H9 (cell line): ENCODE measurements around the gene DNAJC5. TPM values are rescaled to one million over a fixed set of nuclear protein-coding genes. Genes with fewer than 3 reads are reported as not detected.

Experiments used
- DNase-seq: peaks from one replicate; pipeline ENCODE4 v3.0.0-alpha.2; 2017
- H2AFZ ChIP-seq: one replicate; pipeline ENCODE4 v1.6.1; 2013; ENCODE audit warnings: mild to moderate bottlenecking, low read length, control low read depth, moderate library complexity
- H2AK5ac ChIP-seq: 2 replicates; pipeline ENCODE4 v1.6.1; 2013; ENCODE audit warnings: low read length, control low read depth, mixed read lengths; ENCODE audit not compliant: insufficient read length
- H2BK120ac ChIP-seq: one replicate; pipeline ENCODE4 v1.6.1; 2013; ENCODE audit warnings: low read depth, mild to moderate bottlenecking, low read length, control low read depth, inconsistent platforms; ENCODE audit not compliant: poor library complexity, severe bottlenecking
- H2BK12ac ChIP-seq: 2 replicates; pipeline ENCODE4 v1.6.1; 2013; ENCODE audit warnings: low read length, control low read depth, mixed read lengths, low read depth; ENCODE audit not compliant: insufficient read length
- H2BK15ac ChIP-seq: 2 replicates; pipeline ENCODE4 v1.6.1; 2013; ENCODE audit warnings: low read depth, low read length, control low read depth
- H2BK20ac ChIP-seq: one replicate; pipeline ENCODE4 v1.6.1; 2013; ENCODE audit warnings: low read depth, mild to moderate bottlenecking, low read length, control low read depth, inconsistent platforms; ENCODE audit not compliant: poor library complexity, severe bottlenecking
- H2BK5ac ChIP-seq: 2 replicates; pipeline ENCODE4 v1.6.1; 2013; ENCODE audit warnings: low read length, control low read depth, mixed read lengths; ENCODE audit not compliant: insufficient read length
- H3K14ac ChIP-seq: 2 replicates; pipeline ENCODE4 v1.6.1; 2013; ENCODE audit warnings: low read length, control low read depth; ENCODE audit not compliant: insufficient read depth
- H3K18ac ChIP-seq: 2 replicates; pipeline ENCODE4 v1.6.1; 2013; ENCODE audit warnings: low read depth, mild to moderate bottlenecking, mixed read lengths, low read length, control low read depth; ENCODE audit not compliant: insufficient read length
- H3K23ac ChIP-seq: 2 replicates; pipeline ENCODE4 v1.6.1; 2013; ENCODE audit warnings: low read length, control low read depth, mixed read lengths, low read depth; ENCODE audit not compliant: insufficient read length
- H3K23me2 ChIP-seq: 2 replicates; pipeline ENCODE4 v1.6.1; 2013; ENCODE audit warnings: low read depth, mild to moderate bottlenecking, mixed read lengths, low read length, control low read depth; ENCODE audit not compliant: insufficient read length, poor library complexity, severe bottlenecking
- H3K27ac ChIP-seq: 2 replicates; pipeline ENCODE4 v1.5.1; 2013; ENCODE audit warnings: low read length, control low read depth, mixed read lengths, low read depth; ENCODE audit not compliant: insufficient read length
- H3K27me3 ChIP-seq: 2 replicates; pipeline ENCODE4 v1.6.1; 2013; ENCODE audit warnings: low read length, control low read depth, inconsistent platforms; ENCODE audit not compliant: insufficient read depth
- H3K4ac ChIP-seq: 2 replicates; pipeline ENCODE4 v1.6.1; 2013; ENCODE audit warnings: low read depth, mild to moderate bottlenecking, control low read depth, inconsistent platforms, low read length, moderate library complexity
- H3K4me1 ChIP-seq: 2 replicates; pipeline ENCODE4 v1.6.1; 2013; ENCODE audit warnings: low read length, control low read depth, inconsistent platforms; ENCODE audit not compliant: insufficient read depth
- H3K4me2 ChIP-seq: 2 replicates; pipeline ENCODE4 v1.6.1; 2013; ENCODE audit warnings: low read length, control low read depth, mixed read lengths; ENCODE audit not compliant: insufficient read length, insufficient read depth
- H3K56ac ChIP-seq: 2 replicates; pipeline ENCODE4 v1.6.1; 2013; ENCODE audit warnings: low read depth, mild to moderate bottlenecking, mixed read lengths, low read length, control low read depth; ENCODE audit not compliant: insufficient read length
- H3K79me1 ChIP-seq: 2 replicates; pipeline ENCODE4 v1.6.1; 2013; ENCODE audit warnings: low read depth, mild to moderate bottlenecking, moderate library complexity, low read length, control low read depth, inconsistent platforms; ENCODE audit not compliant: insufficient read depth, poor library complexity, severe bottlenecking
- H3K79me2 ChIP-seq: 2 replicates; pipeline ENCODE4 v1.6.1; 2013; ENCODE audit warnings: low read length, control low read depth, inconsistent platforms; ENCODE audit not compliant: insufficient read depth
- H3K9ac ChIP-seq: 2 replicates; pipeline ENCODE4 v1.6.1; 2013; ENCODE audit warnings: low read length, control low read depth, mixed read lengths; ENCODE audit not compliant: insufficient read length; ENCODE audit errors: extremely low read depth
- H3K9me3 ChIP-seq: one replicate; pipeline ENCODE4 v1.6.1; 2013; ENCODE audit warnings: low read depth, low read length, inconsistent platforms; ENCODE audit not compliant: control insufficient read depth
- H3T11ph ChIP-seq: one replicate; pipeline ENCODE4 v1.6.1; 2013; ENCODE audit warnings: mild to moderate bottlenecking, low read length, control low read depth, inconsistent platforms
- H4K20me1 ChIP-seq: one replicate; pipeline ENCODE4 v1.6.1; 2013; ENCODE audit not compliant: control insufficient read depth, insufficient read length, insufficient read depth
- H4K5ac ChIP-seq: 2 replicates; pipeline ENCODE4 v1.6.1; 2013; ENCODE audit warnings: low read depth, mild to moderate bottlenecking, mixed read lengths, low read length, control low read depth; ENCODE audit not compliant: insufficient read length
- H4K8ac ChIP-seq: replicated peaks from 2 replicates; pipeline ENCODE4 v1.6.1; 2013; ENCODE audit warnings: low read length, control low read depth, mixed read lengths, low read depth; ENCODE audit not compliant: insufficient read length
- H4K91ac ChIP-seq: 2 replicates; pipeline ENCODE4 v1.6.1; 2013; ENCODE audit warnings: low read depth, mild to moderate bottlenecking, moderate library complexity, mixed read lengths, low read length, control low read depth; ENCODE audit not compliant: insufficient read length
- H3K27ac Mint-ChIP-seq, 3 experiments: 2 replicates in 2 of 3; 3 replicates in 1 of 3; pipeline ENCODE4 v1.8.0; 2020 to 2021; ENCODE audit warnings: mixed read lengths in 3 of 3, mild to moderate bottlenecking in 1 of 3, moderate library complexity in 1 of 3
- H3K27me3 Mint-ChIP-seq: 2 replicates; pipeline ENCODE4 v1.8.0; 2021; ENCODE audit warnings: low read depth, mild to moderate bottlenecking, moderate library complexity, mixed read lengths
- H3K36me3 Mint-ChIP-seq, 3 experiments: 2 replicates in 2 of 3; 3 replicates in 1 of 3; pipeline ENCODE4 v1.8.0; 2020 to 2021; ENCODE audit warnings: low read depth in 3 of 3, mixed read lengths in 3 of 3; ENCODE audit not compliant: insufficient read depth in 1 of 3
- H3K4me1 Mint-ChIP-seq, 2 experiments: 2 replicates each; pipeline ENCODE4 v1.8.0; 2020; ENCODE audit warnings: mixed read lengths in 2 of 2
- H3K4me3 Mint-ChIP-seq, 2 experiments: 2 replicates in 1 of 2; 3 replicates in 1 of 2; pipeline ENCODE4 v1.8.0; 2020 to 2021; ENCODE audit warnings: mild to moderate bottlenecking in 2 of 2, mixed read lengths in 2 of 2, moderate library complexity in 1 of 2
- H3K9me3 Mint-ChIP-seq, 2 experiments: 2 replicates in 1 of 2; 3 replicates in 1 of 2; pipeline ENCODE4 v1.8.0; 2020; ENCODE audit warnings: mild to moderate bottlenecking in 2 of 2, mixed read lengths in 2 of 2, moderate library complexity in 1 of 2
- CTCF ChIP-seq: fragments of 200-600 bp; sonication (generic); conservative IDR thresholded peaks from 3 replicates; pipeline ENCODE4 v1.8.0; 2021; ENCODE audit warnings: antibody characterized with exemption, mild to moderate bottlenecking
- WGBS: extraction: QIAGEN DNeasy Blood & Tissue Kit; methylation state at CpG from one replicate; pipeline ENCODE4 v1.1.7; 2013; ENCODE audit warnings: missing lambda C conversion rate, low lambda C conversion rate, mixed read lengths; ENCODE audit not compliant: insufficient read length; ENCODE audit errors: extremely low coverage; 5-methylcytosine and 5-hydroxymethylcytosine counted together
- total RNA-seq: library from RNA; stranded (reverse); gene quantifications from 2 replicates; pipeline ENCODE4 v1.2.1, GENCODE V29; 2021

DNAJC5 gene
- total RNA-seq, 1 experiment from 2014 or later, result 43.0 TPM

DNA sequence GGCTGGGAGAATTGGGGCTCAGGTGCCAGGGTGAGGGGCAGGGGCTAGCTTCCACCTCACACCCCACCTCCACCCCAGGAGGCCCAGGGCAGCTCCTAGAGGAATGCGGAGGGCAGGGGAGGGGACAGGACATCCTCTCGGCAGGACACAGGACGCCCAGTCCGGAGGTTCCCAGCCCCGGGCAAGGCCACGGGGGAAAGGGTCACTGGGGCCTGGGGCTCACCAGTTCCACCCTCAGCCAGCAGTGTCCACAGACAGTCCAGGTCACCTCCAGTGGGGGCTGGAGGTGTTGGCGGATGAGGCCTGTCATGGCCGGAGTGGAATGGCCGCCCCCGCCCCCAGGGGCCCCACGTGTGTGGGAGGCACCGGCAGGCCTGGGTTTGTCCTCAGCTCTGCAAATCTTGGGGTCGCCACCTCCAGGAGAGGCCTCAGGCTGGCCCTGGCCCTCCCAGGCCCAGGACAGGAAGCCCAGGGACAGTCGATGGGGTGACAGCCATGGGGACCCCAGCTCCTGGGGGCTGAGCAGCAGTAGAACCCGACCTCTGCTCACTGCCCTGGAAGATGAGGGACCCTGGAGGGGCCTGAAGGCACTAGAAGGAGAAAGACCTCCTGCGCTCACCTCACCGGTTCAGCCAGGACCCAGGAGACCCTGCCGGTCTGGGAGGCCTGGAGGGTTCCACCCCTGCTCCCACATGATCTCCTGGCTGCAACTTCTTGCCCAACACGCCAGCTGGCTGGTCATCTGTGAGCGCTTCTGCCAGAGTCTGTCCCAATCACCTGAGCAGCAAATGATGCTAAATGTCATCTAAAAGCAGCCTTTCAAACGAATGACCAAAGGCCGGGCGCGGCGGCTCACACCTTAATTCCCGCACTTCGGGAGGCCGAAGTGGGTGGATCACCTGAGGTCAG, 46.7 kb upstream of the DNAJC5 start:
- Histone ChIP-seq H3T11ph (no peak overlapping the region), H3K27me3 (no peaks in the 10 kb centered on the region), H3K9ac (no peak overlapping the region), H4K91ac (no peak overlapping the region), H2BK20ac (no peak overlapping the region), H3K18ac (no peak overlapping the region), H3K4me1 (peaks cover 5% of the 10 kb centered on the region; the same call in 1 of the 2 replicates), H4K5ac (no peak overlapping the region), H2BK15ac (no peak overlapping the region), H3K56ac (no peak overlapping the region), H4K8ac (no peak overlapping the region), H3K14ac (peak overlapping the region; percentile 26; the same call in 1 of the 2 replicates), H2AFZ (no peak overlapping the region), H2BK5ac (no peak overlapping the region), H3K79me1 (no peaks in the 10 kb centered on the region), H3K79me2 (no peaks in the 10 kb centered on the region), H3K4ac (no peak overlapping the region), H2BK12ac (no peak overlapping the region), H3K23ac (no peak overlapping the region), H3K4me2 (peak overlapping the region; percentile 44), H2AK5ac (no peak overlapping the region), H3K9me3 (no peaks in the 10 kb centered on the region), H4K20me1 (no peaks in the 10 kb centered on the region), H3K23me2 (peaks cover 5% of the 10 kb centered on the region), H3K27ac (no peak overlapping the region), H2BK120ac (no peak overlapping the region)
- DNase-seq, result peak; percentile 43
- no peak for TF ChIP-seq CTCF
- Mint-ChIP-seq H3K27ac (peak overlapping the region in 1 of 3 experiments; percentile 65; a peak in 1 of 7 replicates), H3K27me3 (peaks cover 10% of the 10 kb centered on the region), H3K4me3 (no peak overlapping the region), H3K9me3 (no peaks in the 10 kb centered on the region), H3K4me1 (peaks cover 17 to 20% of the 10 kb centered on the region in 2 experiments), H3K36me3 (no peaks in the 10 kb centered on the region)
- no CpG with 5 or more reads among the region's 28 CpGs for WGBS
